Measurements from ENCODE around the gene TRIM29. TPM values are rescaled to one million over a fixed set of nuclear protein-coding genes. Genes with fewer than 3 reads are reported as not detected.

The TRIM29 gene
- total and polyA plus RNA-seq, 10 of the 15 experiments (the other 5 are each of a cell fraction or from before 2014, with no cell fraction given), result 0.08 to 0.67 (median 0.26) TPM; not detected in 5

DNA sequence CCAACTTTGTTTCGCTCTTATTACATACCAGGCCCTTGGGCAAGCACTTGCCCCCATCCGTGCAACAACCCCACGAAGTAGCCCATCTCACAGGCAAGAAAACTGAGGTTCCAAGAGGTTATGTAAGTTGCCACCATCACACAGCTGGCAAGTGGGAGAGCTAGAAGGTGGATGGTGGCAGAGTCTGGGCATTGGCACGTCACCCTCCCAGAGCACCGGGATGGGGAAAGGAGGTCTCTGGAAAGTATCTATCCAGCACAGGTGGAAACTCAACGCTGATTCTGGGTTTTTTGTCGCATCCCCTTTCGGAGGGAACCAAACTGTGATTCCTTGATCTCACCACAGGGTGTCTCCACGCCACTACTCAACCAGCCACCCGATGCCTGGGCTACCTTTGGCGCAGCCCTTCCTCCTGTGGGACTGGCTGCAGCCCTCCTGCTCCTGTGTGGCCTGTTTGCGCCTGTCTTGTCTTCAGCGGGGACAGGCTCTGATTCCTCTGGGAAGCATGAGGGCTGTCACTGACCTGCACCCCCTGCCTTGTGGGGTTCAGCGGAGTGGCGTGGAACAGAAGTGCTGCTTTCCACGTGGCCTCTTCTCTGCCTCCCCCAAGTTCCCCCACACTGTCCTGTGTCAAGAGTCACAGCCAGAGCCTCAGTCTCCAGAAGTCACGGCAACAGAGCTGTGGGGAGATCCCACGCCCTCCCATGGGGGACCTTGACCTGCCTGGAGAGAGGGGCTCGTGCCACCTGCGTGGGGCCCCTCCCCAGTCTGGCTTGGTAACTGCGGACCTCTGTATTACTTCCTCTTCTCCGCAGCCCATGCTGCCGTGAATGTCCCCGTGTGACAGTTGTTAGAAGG lies 34.4 kb upstream of the TRIM29 start:
- H3K4me3 ChIP-seq, result no peak overlapping the region
- H3K4me1 ChIP-seq (ENCODE audit: control insufficient read depth, insufficient read depth, low read length), result no peaks in the 10 kb centered on the region
- CTCF ChIA-PET, result interaction anchor here (0.8 to 7.0 kb wide), 9 partner anchors 9 to 173 kb away, joined by 3 to 83 read pairs (median 6); no protein-coding TSS in a partner anchor
- no peaks in the 10 kb centered on the region for H3K36me3 ChIP-seq (ENCODE audit: control insufficient read depth in 2 of 2, insufficient read depth in 2 of 2, low read length in 1 of 2)
- no peaks in the 10 kb centered on the region for H4K20me1 ChIP-seq (ENCODE audit: control insufficient read depth, insufficient read depth)
- under 1% methylated on average over 24 of the region's 24 CpGs for WGBS (ENCODE audit: insufficient coverage, insufficient replicate concordance, low lambda C conversion rate, missing lambda C conversion rate)
- SMC1A ChIA-PET (ENCODE audit: uncharacterized antibody, unreplicated experiment), result interaction anchor here (0.9 to 2.8 kb wide), 4 partner anchors 14 to 130 kb away, joined by 3 to 18 read pairs (median 6); no protein-coding TSS in a partner anchor
- ATAC-seq (peak; percentile 92), DNase-seq (ENCODE audit: low read depth, low spot score) (no peak), FAIRE-seq (peak; percentile 44)
- intact Hi-C loops (cut with micrococcal nuclease; ENCODE audit: unreplicated experiment) (loop anchor here (1.0 kb wide), 2 partner anchors 57 to 131 kb away; no protein-coding TSS in a partner anchor), in situ Hi-C loops (cut with MboI) (loop anchor here (5.0 kb wide), 2 partner anchors 55 to 130 kb away; no protein-coding TSS in a partner anchor)
- H3K4me2 ChIP-seq (ENCODE audit: control insufficient read depth, insufficient read depth), result no peak overlapping the region
- RAD21 ChIA-PET (ENCODE audit: unreplicated experiment), result interaction anchor here (1.0 to 2.0 kb wide), 3 partner anchors 57 to 128 kb away, joined by 3 to 6 read pairs (median 4); no protein-coding TSS in a partner anchor
- no peaks in the 10 kb centered on the region for H3K9me3 ChIP-seq (replicated peaks; ENCODE audit: control insufficient read depth, insufficient read depth, low read length)
- H3K79me2 ChIP-seq (ENCODE audit: control insufficient read depth, insufficient read depth, low read length), result no peaks in the 10 kb centered on the region
- POLR2A ChIA-PET, result no interaction called here
- H3K9ac ChIP-seq (ENCODE audit: control insufficient read depth, insufficient read depth, low read length), result no peak overlapping the region
- no peak overlapping the region for H3K27ac ChIP-seq (ENCODE audit: control insufficient read depth, insufficient read depth)
- H3K27me3 ChIP-seq (replicated peaks in 1 of 2; ENCODE audit: control insufficient read depth in 2 of 2, insufficient read depth in 2 of 2, low read length in 1 of 2), result peaks cover 14% of the 10 kb centered on the region in 2 experiments
- H2AFZ ChIP-seq (ENCODE audit: control insufficient read depth, low read depth, low read length), result no peak overlapping the region
- BruUV-seq (replicated peaks), result no TSS peak
- TF ChIP-seq RB1 (IDR thresholded peaks at IDR 0.05; ENCODE audit: borderline replicate concordance) (peak; percentile 45; the same call in 1 of the 2 replicates), LARP7 (IDR thresholded peaks at IDR 0.05) (peak; percentile 41; the same call in 1 of the 2 replicates), DPF2 (IDR thresholded peaks at IDR 0.05) (0 out of 2 replicates have a peak, but pooled peaks have one; percentile 21), ATF7 (IDR thresholded peaks at IDR 0.05; ENCODE audit: low read depth) (no peak), ZBED1 (IDR thresholded peaks at IDR 0.05; ENCODE audit: borderline replicate concordance) (no peak), RAD21 (IDR thresholded peaks at IDR 0.05; ENCODE audit: insufficient read depth, low read depth, low read length) (peak; percentile 83), YY1 (IDR thresholded peaks at IDR 0.05; ENCODE audit: low read depth, low read length) (0 out of 2 replicates have a peak, but pooled peaks have one; percentile 49), NFYA (IDR thresholded peaks at IDR 0.05; ENCODE audit: borderline replicate concordance, low read depth, low read length) (no peak), HDGF (IDR thresholded peaks at IDR 0.05) (peak; percentile 43; the same call in 1 of the 2 replicates), NRF1 (conservative IDR thresholded peaks at IDR 0.05; ENCODE audit: low read depth, low read length) (no peak), BRCA1 (IDR thresholded peaks at IDR 0.05; ENCODE audit: low read depth, low read length) (no peak), CBX3 (IDR thresholded peaks at IDR 0.05; ENCODE audit: borderline replicate concordance, low read depth) (no peak), SMC3 (IDR thresholded peaks at IDR 0.05; ENCODE audit: borderline replicate concordance, low read length) (peak; percentile 97), SMAD1 (IDR thresholded peaks at IDR 0.05; ENCODE audit: low read depth, partially characterized antibody) (no peak), ZZZ3 (IDR thresholded peaks at IDR 0.05; ENCODE audit: control insufficient read depth, insufficient read length, low read depth) (no peak), IKZF1 (conservative IDR thresholded peaks at IDR 0.05) (peak; percentile 17; the same call in 1 of the 2 replicates)
- TF ChIP-seq, protein P1, sequence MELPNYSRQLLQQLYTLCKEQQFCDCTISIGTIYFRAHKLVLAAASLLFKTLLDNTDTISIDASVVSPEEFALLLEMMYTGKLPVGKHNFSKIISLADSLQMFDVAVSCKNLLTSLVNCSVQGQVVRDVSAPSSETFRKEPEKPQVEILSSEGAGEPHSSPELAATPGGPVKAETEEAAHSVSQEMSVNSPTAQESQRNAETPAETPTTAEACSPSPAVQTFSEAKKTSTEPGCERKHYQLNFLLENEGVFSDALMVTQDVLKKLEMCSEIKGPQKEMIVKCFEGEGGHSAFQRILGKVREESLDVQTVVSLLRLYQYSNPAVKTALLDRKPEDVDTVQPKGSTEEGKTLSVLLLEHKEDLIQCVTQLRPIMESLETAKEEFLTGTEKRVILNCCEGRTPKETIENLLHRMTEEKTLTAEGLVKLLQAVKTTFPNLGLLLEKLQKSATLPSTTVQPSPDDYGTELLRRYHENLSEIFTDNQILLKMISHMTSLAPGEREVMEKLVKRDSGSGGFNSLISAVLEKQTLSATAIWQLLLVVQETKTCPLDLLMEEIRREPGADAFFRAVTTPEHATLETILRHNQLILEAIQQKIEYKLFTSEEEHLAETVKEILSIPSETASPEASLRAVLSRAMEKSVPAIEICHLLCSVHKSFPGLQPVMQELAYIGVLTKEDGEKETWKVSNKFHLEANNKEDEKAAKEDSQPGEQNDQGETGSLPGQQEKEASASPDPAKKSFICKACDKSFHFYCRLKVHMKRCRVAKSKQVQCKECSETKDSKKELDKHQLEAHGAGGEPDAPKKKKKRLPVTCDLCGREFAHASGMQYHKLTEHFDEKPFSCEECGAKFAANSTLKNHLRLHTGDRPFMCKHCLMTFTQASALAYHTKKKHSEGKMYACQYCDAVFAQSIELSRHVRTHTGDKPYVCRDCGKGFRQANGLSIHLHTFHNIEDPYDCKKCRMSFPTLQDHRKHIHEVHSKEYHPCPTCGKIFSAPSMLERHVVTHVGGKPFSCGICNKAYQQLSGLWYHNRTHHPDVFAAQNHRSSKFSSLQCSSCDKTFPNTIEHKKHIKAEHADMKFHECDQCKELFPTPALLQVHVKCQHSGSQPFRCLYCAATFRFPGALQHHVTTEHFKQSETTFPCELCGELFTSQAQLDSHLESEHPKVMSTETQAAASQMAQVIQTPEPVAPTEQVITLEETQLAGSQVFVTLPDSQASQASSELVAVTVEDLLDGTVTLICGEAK (IDR thresholded peaks at IDR 0.05; ENCODE audit: borderline replicate concordance), result no peak
- TF ChIP-seq, protein P2, sequence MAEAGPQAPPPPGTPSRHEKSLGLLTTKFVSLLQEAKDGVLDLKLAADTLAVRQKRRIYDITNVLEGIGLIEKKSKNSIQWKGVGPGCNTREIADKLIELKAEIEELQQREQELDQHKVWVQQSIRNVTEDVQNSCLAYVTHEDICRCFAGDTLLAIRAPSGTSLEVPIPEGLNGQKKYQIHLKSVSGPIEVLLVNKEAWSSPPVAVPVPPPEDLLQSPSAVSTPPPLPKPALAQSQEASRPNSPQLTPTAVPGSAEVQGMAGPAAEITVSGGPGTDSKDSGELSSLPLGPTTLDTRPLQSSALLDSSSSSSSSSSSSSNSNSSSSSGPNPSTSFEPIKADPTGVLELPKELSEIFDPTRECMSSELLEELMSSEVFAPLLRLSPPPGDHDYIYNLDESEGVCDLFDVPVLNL (IDR thresholded peaks at IDR 0.05; ENCODE audit: low read depth, low read length), result no peak
